ENCODE measurements around the gene COIL.
"Not testable (repeated sequence)": the region's sequence is repeated elsewhere in the genome, so short reads cannot be mapped to it uniquely, and the experiment has no call there.

COIL gene

DNA sequence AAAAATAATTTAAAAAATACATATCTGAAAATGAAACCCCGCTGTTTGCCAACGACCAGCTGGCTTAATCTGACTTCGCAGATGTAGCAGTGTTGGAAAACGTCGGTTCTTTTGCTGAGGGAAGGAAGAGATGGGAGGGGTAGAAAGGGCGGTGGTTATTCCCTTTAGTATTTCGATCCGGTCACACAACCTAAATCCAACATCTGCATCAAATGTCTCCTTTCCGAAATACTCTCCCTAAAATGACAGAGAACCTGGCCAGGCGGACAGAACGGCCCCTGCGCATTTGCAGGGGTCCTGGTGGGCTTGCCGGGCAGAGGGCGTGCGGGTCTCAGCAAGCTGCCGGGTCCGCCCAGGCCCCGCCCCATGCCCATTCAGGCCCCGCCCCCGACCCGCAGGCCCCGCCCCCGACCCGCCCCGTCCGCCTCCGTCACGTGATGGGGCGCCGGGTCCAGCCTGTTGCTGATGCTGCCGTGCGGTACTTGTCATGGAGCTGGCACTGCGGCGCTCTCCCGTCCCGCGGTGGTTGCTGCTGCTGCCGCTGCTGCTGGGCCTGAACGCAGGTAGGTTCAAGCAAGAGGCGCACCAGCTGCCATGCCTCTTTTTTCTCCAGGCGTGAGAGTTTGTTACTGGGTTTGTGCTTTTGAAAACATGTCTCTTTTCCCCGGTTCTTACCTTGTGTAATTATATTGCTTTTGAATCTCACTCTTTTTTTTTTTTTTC lies 17.0 kb upstream of the COIL start, which contains the start of gene SCPEP1:
Gene SCPEP1, plus strand, starts transcription at position 459 of the 723 bp plus-strand sequence. Its CDS starts 29 bp downstream, at position 488.
- under 1% methylated on average over 40 of the region's 42 CpGs for WGBS
- H3K9ac ChIP-seq (ENCODE audit: low read depth, low read length): peak within 1 kb of the TSS; percentile 42; the same call in 1 of the 2 replicates
- H3K9me3 ChIP-seq (ENCODE audit: insufficient read depth, low read depth, low read length): peaks cover 3% of the 10 kb centered on the region; the same call in 1 of the 2 replicates
- H3K36me3 ChIP-seq (ENCODE audit: insufficient read depth, low read length): no peaks in the 10 kb centered on the region
- peaks cover 25% of the 10 kb centered on the region for H3K4me1 ChIP-seq (ENCODE audit: insufficient read depth, low read length)
- H3K27ac ChIP-seq (ENCODE audit: low read depth, low read length): no peak within 1 kb of the TSS
- peak within 1 kb of the TSS; percentile 97 for H3K4me3 ChIP-seq (ENCODE audit: low read length)
- no peaks in the 10 kb centered on the region for H3K27me3 ChIP-seq (ENCODE audit: insufficient read depth, low read length)

DNA sequence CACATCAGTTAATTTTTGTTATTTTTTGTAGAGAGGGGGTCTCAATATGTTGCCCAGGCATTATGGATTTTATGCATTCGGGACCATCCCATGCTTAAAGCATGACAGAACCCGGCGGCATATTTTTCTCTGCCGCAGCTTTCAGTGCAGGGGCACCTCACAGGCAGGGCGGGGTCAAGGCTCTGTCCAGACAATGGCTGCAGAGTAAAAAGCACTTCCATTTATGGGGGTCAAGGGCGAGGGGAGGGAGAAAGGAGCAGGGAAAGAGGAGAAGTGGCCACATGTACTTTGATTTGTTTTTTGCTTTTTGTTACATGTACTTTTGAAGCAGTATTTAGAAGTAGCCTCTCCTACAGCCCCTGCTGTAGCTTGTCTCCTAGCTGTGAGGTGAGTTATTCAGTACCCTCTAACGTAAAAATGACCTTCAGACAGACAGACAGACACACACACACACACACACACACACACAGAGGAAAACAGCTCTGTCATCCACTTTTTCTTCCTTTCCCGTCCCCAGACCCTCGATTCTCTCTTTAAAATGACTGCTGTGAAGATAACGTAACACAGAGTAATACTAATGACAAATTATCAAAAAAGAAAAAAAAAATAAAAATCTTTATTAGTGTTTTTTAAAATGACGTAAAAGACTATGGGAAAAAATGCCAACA lies 16.2 kb upstream of the COIL start:
- no peak overlapping the region for H3K9ac ChIP-seq (ENCODE audit: low read depth, low read length)

DNA sequence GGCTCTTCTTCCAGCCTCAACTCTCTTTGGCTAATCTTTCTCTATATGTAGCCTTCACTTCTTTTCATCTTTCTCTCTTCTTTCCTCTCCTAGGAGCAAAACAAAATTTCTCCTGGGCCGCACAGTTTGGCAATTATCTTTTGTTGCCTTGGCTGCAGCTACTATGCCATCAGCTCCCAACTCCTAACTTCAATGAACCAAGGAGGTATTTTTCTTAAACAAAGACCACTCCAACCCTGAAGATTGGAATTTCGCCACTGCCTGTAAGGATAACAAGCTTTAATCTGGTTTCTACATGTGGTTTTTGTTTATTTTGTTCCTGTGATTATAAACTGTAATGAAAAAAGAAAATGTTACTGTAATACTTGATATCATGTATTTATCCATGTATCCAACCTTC lies 14.8 kb upstream of the COIL start:
- Histone ChIP-seq H3K27me3 (ENCODE audit: insufficient read depth, low read length) (no peaks in the 10 kb centered on the region), H3K4me3 (ENCODE audit: low read length) (no peak overlapping the region), H3K9ac (ENCODE audit: low read depth, low read length) (no peak overlapping the region), H3K27ac (ENCODE audit: low read depth, low read length) (no peak overlapping the region), H3K9me3 (ENCODE audit: insufficient read depth, low read depth, low read length) (peaks cover 19% of the 10 kb centered on the region), H3K36me3 (ENCODE audit: insufficient read depth, low read length) (no peaks in the 10 kb centered on the region), H3K4me1 (ENCODE audit: insufficient read depth, low read length) (peaks cover 15% of the 10 kb centered on the region)
- 79% methylated on average over 2 of the region's 2 CpGs for WGBS

More for the DNA sequence above, 16.2 kb upstream of the COIL start:
- Histone ChIP-seq H3K4me1 (ENCODE audit: insufficient read depth, low read length) (peaks cover 18% of the 10 kb centered on the region), H3K36me3 (ENCODE audit: insufficient read depth, low read length) (no peaks in the 10 kb centered on the region), H3K27me3 (ENCODE audit: insufficient read depth, low read length) (no peaks in the 10 kb centered on the region), H3K27ac (ENCODE audit: low read depth, low read length) (no peak overlapping the region), H3K9me3 (ENCODE audit: insufficient read depth, low read depth, low read length) (peaks cover 8% of the 10 kb centered on the region; the same call in 1 of the 2 replicates), H3K4me3 (ENCODE audit: low read length) (peak overlapping the region; percentile 97)
- WGBS: 68% methylated on average over 10 of the region's 11 CpGs

DNA sequence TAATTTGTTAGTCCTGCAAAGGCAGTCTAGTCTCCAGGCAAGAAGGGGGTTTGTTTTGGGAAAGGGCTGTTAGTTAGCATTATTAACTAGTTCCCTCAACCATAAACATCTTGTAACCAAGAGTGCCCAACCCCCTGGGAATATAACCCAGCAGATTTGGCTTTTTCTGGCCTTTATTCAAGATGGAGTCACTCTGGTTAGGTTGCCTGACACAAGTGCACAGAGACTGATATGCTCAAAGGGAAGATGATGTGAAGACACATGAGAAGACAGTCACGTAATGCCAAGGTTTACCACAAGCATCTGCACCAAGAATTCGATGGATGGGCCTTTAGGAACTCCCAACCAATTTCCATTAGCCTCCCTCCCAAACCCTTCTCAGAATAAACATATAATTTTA lies 13.2 kb upstream of the COIL start:
- Histone ChIP-seq H3K36me3 (ENCODE audit: insufficient read depth, low read length) (no peaks in the 10 kb centered on the region), H3K4me3 (ENCODE audit: low read length) (no peak overlapping the region), H3K9ac (ENCODE audit: low read depth, low read length) (no peak overlapping the region), H3K27ac (ENCODE audit: low read depth, low read length) (no peak overlapping the region), H3K9me3 (ENCODE audit: insufficient read depth, low read depth, low read length) (peaks cover 24% of the 10 kb centered on the region), H3K4me1 (ENCODE audit: insufficient read depth, low read length) (peaks cover 9% of the 10 kb centered on the region; the same call in 1 of the 2 replicates), H3K27me3 (ENCODE audit: insufficient read depth, low read length) (no peaks in the 10 kb centered on the region)
- 89% methylated on average over 2 of the region's 2 CpGs for WGBS

DNA sequence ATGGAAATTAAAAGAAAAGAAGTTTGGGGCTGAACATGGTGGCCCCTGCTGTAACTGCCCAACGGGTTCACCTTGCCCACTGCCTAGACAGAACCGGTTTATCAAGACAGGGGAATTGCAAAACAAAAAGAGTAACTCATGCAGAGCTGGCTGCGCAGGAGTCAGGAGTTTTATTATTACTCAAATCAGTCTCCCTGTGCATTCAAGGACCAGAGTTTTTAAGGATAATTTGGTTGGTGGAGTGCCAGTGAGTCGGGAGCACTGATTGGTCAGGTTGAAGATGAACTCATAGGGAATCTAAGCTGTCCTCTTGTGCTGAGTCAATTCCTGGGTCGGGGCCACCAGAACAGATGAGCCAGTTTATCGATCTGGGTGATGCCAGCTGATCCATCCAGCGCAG lies 12.7 kb upstream of the COIL start:
- H3K9me3 ChIP-seq (ENCODE audit: insufficient read depth, low read depth, low read length): peaks cover 24% of the 10 kb centered on the region
- WGBS: 92% methylated on average over 7 of the region's 7 CpGs
- no peaks in the 10 kb centered on the region for H3K27me3 ChIP-seq (ENCODE audit: insufficient read depth, low read length)
- no peak overlapping the region for H3K4me3 ChIP-seq (ENCODE audit: low read length)
- no peaks in the 10 kb centered on the region for H3K36me3 ChIP-seq (ENCODE audit: insufficient read depth, low read length)
- peaks cover 4% of the 10 kb centered on the region; the same call in 1 of the 2 replicates for H3K4me1 ChIP-seq (ENCODE audit: insufficient read depth, low read length)
- no peak overlapping the region for H3K9ac ChIP-seq (ENCODE audit: low read depth, low read length)
- H3K27ac ChIP-seq (ENCODE audit: low read depth, low read length): no peak overlapping the region

DNA sequence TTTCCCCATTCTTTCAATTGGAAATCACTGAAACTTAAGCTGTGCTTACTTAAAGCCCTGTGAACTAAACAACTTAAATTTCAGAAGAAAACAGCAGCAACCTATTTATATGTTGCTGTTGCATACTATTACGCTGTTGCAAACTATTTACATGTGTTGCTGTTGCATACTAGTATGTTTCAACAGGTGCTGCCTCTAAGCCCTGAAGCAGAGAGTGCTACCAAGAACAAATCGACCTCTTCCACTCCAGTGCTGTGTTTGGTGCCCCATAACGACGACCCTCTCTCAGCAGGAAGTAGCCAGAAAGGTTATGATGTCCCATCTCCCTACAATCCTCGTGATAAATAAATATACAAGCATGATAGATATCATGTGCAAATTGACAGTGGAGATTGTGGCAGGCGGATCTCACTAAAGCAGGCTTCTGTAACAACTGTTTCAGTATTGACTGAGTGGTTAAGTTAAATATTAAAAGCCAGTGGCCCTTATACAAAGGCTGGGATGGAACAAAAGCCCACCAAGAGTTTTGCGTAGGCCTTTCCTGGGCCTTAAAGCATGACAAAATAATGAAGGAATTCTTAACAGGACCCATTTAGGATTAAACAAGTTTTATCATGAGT lies 11.4 kb upstream of the COIL start:
- WGBS: 87% methylated on average over 6 of the region's 7 CpGs
- H3K27me3 ChIP-seq (ENCODE audit: insufficient read depth, low read length): no peaks in the 10 kb centered on the region

DNA sequence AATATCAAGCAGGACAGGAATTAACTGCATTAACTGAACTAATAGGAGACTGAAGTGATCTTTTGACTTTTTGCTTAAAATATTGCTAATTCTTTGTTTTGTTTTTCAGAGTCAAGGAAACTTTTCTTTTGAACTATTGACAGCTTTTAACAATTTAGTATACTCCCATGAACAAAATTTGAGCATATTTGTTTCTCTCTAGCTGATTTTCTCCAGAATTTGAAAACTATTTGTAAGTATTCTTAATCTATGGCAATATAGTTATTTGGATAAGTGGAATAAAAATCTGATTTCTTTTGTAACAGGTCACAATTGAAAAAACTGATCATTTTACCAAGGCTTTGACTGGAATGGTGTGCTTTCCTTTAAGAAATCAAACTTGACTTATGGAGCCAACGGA lies 10.1 kb upstream of the COIL start:
- no peaks in the 10 kb centered on the region for H3K27me3 ChIP-seq (ENCODE audit: insufficient read depth, low read length)
- H3K9ac ChIP-seq (ENCODE audit: low read depth, low read length): no peak overlapping the region
- H3K9me3 ChIP-seq (ENCODE audit: insufficient read depth, low read depth, low read length): peaks cover 24% of the 10 kb centered on the region
- no peak overlapping the region for H3K27ac ChIP-seq (ENCODE audit: low read depth, low read length)
- WGBS: 100% methylated on average over 1 of the region's 1 CpG
- H3K36me3 ChIP-seq (ENCODE audit: insufficient read depth, low read length): no peaks in the 10 kb centered on the region
- H3K4me3 ChIP-seq (ENCODE audit: low read length): no peak overlapping the region
- no peaks in the 10 kb centered on the region for H3K4me1 ChIP-seq (ENCODE audit: insufficient read depth, low read length)

More for the DNA sequence above, 11.4 kb upstream of the COIL start:
- H3K36me3 ChIP-seq (ENCODE audit: insufficient read depth, low read length): no peaks in the 10 kb centered on the region
- no peaks in the 10 kb centered on the region; the same call in 1 of the 2 replicates for H3K4me1 ChIP-seq (ENCODE audit: insufficient read depth, low read length)
- no peak overlapping the region for H3K27ac ChIP-seq (ENCODE audit: low read depth, low read length)
- H3K4me3 ChIP-seq (ENCODE audit: low read length): no peak overlapping the region
- peaks cover 24% of the 10 kb centered on the region for H3K9me3 ChIP-seq (ENCODE audit: insufficient read depth, low read depth, low read length)
- H3K9ac ChIP-seq (ENCODE audit: low read depth, low read length): no peak overlapping the region

DNA sequence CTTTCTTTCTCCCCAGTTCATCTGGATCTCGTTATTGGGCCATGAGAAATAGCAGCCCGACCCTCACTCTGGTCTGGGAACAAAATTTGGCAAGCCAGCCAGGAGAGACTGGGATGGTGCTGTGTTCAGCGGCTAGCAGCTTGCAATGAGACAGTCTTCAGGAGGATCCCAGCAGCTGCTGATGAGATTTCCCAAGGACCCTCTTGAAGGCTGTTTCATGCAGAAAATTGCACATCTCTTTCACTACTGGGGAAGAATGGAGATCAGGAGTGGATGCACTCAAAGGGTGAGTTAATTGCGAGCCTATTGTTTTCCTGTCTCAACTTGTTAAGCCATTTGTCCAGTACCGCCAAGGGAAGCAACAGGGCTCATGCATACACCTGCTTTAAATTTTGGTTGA lies 5.5 kb upstream of the COIL start:
- Histone ChIP-seq H3K9me3 (ENCODE audit: insufficient read depth, low read depth, low read length) (peaks cover 11% of the 10 kb centered on the region; the same call in 1 of the 2 replicates), H3K4me3 (ENCODE audit: low read length) (no peak overlapping the region), H3K4me1 (ENCODE audit: insufficient read depth, low read length) (peaks cover under 1% of the 10 kb centered on the region; the same call in 1 of the 2 replicates), H3K27ac (ENCODE audit: low read depth, low read length) (no peak overlapping the region), H3K36me3 (ENCODE audit: insufficient read depth, low read length) (no peaks in the 10 kb centered on the region), H3K27me3 (ENCODE audit: insufficient read depth, low read length) (no peaks in the 10 kb centered on the region), H3K9ac (ENCODE audit: low read depth, low read length) (no peak overlapping the region)
- 92% methylated on average over 5 of the region's 5 CpGs for WGBS

DNA sequence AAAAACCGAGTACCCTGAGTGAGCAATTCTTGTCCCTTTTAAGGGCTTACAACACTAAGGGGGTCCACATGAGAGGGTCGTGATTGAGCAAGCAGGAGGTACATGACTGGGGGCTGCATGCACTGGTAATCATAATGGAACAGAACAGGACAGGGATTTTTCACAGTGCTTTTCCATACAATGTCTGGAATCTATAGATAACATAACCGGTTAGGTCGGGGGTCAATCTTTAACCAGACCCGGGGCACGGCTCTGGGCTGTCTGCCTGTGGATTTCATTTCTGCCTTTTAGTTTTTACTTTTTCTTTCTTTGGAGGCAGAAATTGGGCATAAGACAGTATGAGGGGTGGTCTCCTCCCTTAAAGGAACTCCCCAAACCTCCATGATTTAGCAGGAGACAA lies 4.8 kb upstream of the COIL start:
- not testable (repeated sequence) for H3K27ac ChIP-seq (ENCODE audit: low read depth, low read length); H3K27me3 ChIP-seq (ENCODE audit: insufficient read depth, low read length); H3K36me3 ChIP-seq (ENCODE audit: insufficient read depth, low read length); H3K4me3 ChIP-seq (ENCODE audit: low read length); H3K9me3 ChIP-seq (ENCODE audit: insufficient read depth, low read depth, low read length); H3K4me1 ChIP-seq (ENCODE audit: insufficient read depth, low read length); H3K9ac ChIP-seq (ENCODE audit: low read depth, low read length)
- 95% methylated on average over 6 of the region's 6 CpGs for WGBS

DNA sequence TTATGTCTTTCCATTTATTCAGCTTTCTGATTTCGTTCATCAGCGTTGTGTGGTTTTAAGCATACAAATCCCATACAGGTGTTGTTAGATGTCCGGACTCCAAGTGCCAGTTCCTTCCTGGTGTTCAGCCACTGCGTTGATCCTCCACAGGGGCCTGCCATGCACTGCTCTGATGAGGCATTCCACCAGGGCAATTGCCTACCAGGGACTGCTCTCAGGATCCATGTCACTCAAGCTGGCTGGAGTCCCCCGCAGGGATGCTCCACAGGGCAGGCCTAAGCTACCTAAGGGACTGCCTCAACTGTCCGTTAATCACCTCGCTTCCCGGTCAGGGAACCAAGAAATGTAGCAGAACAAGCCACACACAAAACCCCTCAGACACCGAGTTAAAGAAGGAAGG lies 4.4 kb upstream of the COIL start:
- not testable (repeated sequence) for H3K27ac ChIP-seq (ENCODE audit: low read depth, low read length); H3K4me3 ChIP-seq (ENCODE audit: low read length); H3K4me1 ChIP-seq (ENCODE audit: insufficient read depth, low read length)

DNA sequence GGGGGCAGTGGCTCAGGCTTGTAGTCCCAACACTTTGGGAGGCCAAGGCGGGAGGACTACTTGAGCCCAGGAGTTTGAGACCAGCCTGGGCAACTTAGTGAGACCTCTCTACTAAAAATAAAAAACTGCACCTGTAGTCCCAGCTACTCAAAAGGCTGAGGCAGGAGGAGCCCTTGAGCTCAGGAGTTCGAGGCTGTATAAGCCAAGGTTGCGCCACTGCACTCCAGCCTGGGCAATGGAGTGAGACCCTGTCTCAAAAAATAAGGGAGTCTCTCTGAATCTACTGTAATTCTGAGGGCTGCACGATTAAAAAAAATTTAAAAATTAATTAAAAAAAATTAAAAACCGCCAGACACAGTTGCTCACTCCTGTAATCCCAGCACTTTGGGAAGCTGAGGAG lies 3.9 kb downstream of the COIL start:
- peaks cover 5% of the 10 kb centered on the region; the same call in 1 of the 2 replicates for H3K36me3 ChIP-seq (ENCODE audit: insufficient read depth, low read length)
- no peak overlapping the region for H3K4me3 ChIP-seq (ENCODE audit: low read length)
- peaks cover 4% of the 10 kb centered on the region; the same call in 1 of the 2 replicates for H3K4me1 ChIP-seq (ENCODE audit: insufficient read depth, low read length)
- H3K27ac ChIP-seq (ENCODE audit: low read depth, low read length): no peak overlapping the region
- H3K9me3 ChIP-seq (ENCODE audit: insufficient read depth, low read depth, low read length): no peaks in the 10 kb centered on the region
- WGBS: 97% methylated on average over 4 of the region's 5 CpGs
- H3K27me3 ChIP-seq (ENCODE audit: insufficient read depth, low read length): no peaks in the 10 kb centered on the region
- no peak overlapping the region for H3K9ac ChIP-seq (ENCODE audit: low read depth, low read length)

More for the DNA sequence above, 4.4 kb upstream of the COIL start:
- 93% methylated on average over 9 of the region's 9 CpGs for WGBS
- H3K9ac ChIP-seq (ENCODE audit: low read depth, low read length); H3K36me3 ChIP-seq (ENCODE audit: insufficient read depth, low read length); H3K27me3 ChIP-seq (ENCODE audit: insufficient read depth, low read length); H3K9me3 ChIP-seq (ENCODE audit: insufficient read depth, low read depth, low read length): not testable (repeated sequence)

Data from HUES64 (cell line).